Adipose tissue (tissue), 3 donors: Measurements from ENCODE around the gene KCNIP3. TPM values are rescaled to one million over a fixed set of nuclear protein-coding genes. Genes with fewer than 3 reads are reported as not detected.

Source experiments
- H3K27ac ChIP-seq: one replicate; pipeline ENCODE4 v1.5.1; 2013; ENCODE audit warnings: low read depth, low read length
- WGBS, 3 donors: extraction: QIAGEN DNeasy Blood & Tissue Kit; methylation state at CpG; one replicate each; pipeline ENCODE4 v1.1.7; 2013; 5-methylcytosine and 5-hydroxymethylcytosine counted together
- polyA plus RNA-seq, 3 donors: library from polyadenylated mRNA; stranded (reverse); fragments of 200-250 nt; gene quantifications; one replicate each; pipeline ENCODE4 v1.2.3, GENCODE V29; 2013
- donor health status: healthy with polysubstance abuse.
- donor health status: Bipolar disorder and iron deficiency.
- donor health status: healthy.

KCNIP3 gene
- polyA plus RNA-seq, 3 donors = 2.4 to 14.1 (median 5.1) TPM

- 76 to 80% (median 78%) methylated on average over 8 of the region's 8 CpGs for whole genome bisulfite sequencing, 3 donors
- H3K27ac ChIP-seq = no peak overlapping the region
These were observed 10.7 kb downstream of the KCNIP3 start for GRCh38 chr2:95307878-95308277.

GRCh38 chr2:95308426-95308990 lies 11.4 kb downstream of the KCNIP3 start:
- H3K27ac ChIP-seq = no peak overlapping the region
- 61 to 82% (median 75%) methylated on average over 12 of the region's 12 CpGs for WGBS, 3 donors

GRCh38 chr2:95309599-95309998 lies 12.5 kb downstream of the KCNIP3 start:
- WGBS, 3 donors = 85 to 88% (median 85%) methylated on average over 8 of the region's 8 CpGs
- H3K27ac ChIP-seq = no peak overlapping the region

- no peak overlapping the region for H3K27ac ChIP-seq
- 66 to 79% (median 74%) methylated on average over 8 of the region's 8 CpGs for WGBS, 3 donors
These were observed 13.1 kb downstream of the KCNIP3 start for GRCh38 chr2:95310216-95310615.

- 79 to 89% (median 86%) methylated on average over 4 of the region's 4 CpGs for WGBS, 3 donors
- H3K27ac ChIP-seq = no peak overlapping the region
These were observed 13.5 kb downstream of the KCNIP3 start for GRCh38 chr2:95310651-95311050.

GRCh38 chr2:95311815-95312542 lies 14.8 kb downstream of the KCNIP3 start:
- H3K27ac ChIP-seq = no peak overlapping the region
- WGBS, 3 donors = 77 to 88% (median 82%) methylated on average over 25 to 26 of the region's 26 CpGs

- 84 to 87% (median 87%) methylated on average over 24 of the region's 24 CpGs for WGBS, 3 donors
- no peak overlapping the region for H3K27ac ChIP-seq
These were observed 15.5 kb downstream of the KCNIP3 start for GRCh38 chr2:95312543-95313201.

GRCh38 chr2:95313296-95314131 lies 16.4 kb downstream of the KCNIP3 start:
- H3K27ac ChIP-seq = no peak overlapping the region
- WGBS, 3 donors = 77 to 82% (median 82%) methylated on average over 15 to 16 of the region's 16 CpGs

GRCh38 chr2:95314598-95314963 lies 17.4 kb downstream of the KCNIP3 start:
- H3K27ac ChIP-seq = no peak overlapping the region
- WGBS, 3 donors = 72 to 85% (median 77%) methylated on average over 11 of the region's 11 CpGs

- WGBS, 3 donors = 58 to 82% (median 77%) methylated on average over 16 of the region's 16 CpGs
- no peak overlapping the region for H3K27ac ChIP-seq
These were observed 17.9 kb downstream of the KCNIP3 start for GRCh38 chr2:95314964-95315611.

GRCh38 chr2:95315801-95316411 lies 18.8 kb downstream of the KCNIP3 start:
- no peak overlapping the region for H3K27ac ChIP-seq
- 81 to 85% (median 84%) methylated on average over 17 to 19 of the region's 19 CpGs for WGBS, 3 donors

- WGBS, 3 donors = 61 to 83% (median 71%) methylated on average over 8 of the region's 8 CpGs
- no peak overlapping the region for H3K27ac ChIP-seq
These were observed 19.4 kb downstream of the KCNIP3 start for GRCh38 chr2:95316466-95317122.

GRCh38 chr2:95317123-95317500 lies 20.0 kb downstream of the KCNIP3 start:
- WGBS, 3 donors = 67 to 84% (median 70%) methylated on average over 6 of the region's 6 CpGs
- no peak overlapping the region for H3K27ac ChIP-seq

- H3K27ac ChIP-seq = no peak overlapping the region
- 90 to 97% (median 91%) methylated on average over 7 to 12 of the region's 12 CpGs for WGBS, 3 donors
These were observed 20.7 kb downstream of the KCNIP3 start for GRCh38 chr2:95317665-95318425.

GRCh38 chr2:95318431-95319220 lies 21.5 kb downstream of the KCNIP3 start:
- 80 to 85% (median 82%) methylated on average over 13 of the region's 13 CpGs for WGBS, 3 donors
- no peak overlapping the region for H3K27ac ChIP-seq
